GM19238 (cell line): ENCODE measurements around the gene IARS2.
"Not testable (repeated sequence)": the region's sequence is repeated elsewhere in the genome, so short reads cannot be mapped to it uniquely, and the experiment has no call there.

Source experiments
- DNase-seq: peaks from one replicate; pipeline ENCODE4 v3.0.0; 2011; ENCODE audit warnings: low spot score; ENCODE audit not compliant: insufficient read length

The IARS2 gene

DNA sequence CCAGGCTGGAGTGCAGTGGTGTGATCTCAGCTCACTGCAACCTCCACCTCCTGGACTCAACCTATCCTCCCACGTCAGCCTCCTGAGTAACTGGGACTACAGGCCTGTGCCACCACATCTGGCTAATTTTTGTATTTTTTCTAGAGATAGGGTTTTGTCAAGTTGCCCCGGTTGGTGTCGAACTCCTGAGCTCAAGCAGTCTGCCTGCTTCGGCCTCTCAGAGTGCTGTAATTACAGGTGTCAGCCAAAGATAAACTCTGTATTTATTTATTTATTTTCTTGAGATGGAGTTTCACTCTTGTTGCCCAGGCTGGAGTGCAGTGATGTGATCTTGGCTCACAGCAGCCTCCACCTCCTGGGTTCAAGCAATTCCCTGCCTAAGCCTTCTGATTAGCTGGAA is 18.7 kb downstream of the IARS2 start:
- not testable (repeated sequence) for DNase-seq

DNA sequence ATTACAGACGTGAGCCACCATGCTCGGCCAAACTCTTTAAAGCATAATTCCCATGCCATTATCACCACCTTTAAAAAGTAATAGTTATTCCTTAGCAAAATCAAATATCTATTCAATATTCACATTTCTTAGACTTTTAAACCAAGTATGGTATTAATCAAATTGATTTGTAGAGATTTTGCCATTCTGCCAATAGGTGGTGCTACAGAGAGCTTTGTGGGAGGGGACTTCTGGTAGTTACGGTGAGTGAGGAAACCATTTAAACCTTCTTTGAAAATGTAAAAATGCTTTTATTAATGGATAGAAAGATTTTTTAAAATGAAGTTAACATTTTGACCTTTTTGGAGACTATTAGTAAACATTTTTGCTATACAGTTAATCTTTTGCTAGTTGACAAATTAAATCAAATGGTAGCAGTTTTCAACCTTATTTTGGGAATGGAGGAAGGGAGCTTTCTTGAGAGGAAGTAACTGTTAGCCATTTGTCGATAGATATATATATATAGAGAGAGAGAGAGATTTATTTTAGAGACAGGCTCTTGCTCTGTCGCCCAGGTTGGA is 19.3 kb downstream of the IARS2 start:
- DNase-seq = no peak

- DNase-seq = no peak
Measured at GRCh38 chr1:220119043-220119512, 25.1 kb downstream of the IARS2 start.

DNA sequence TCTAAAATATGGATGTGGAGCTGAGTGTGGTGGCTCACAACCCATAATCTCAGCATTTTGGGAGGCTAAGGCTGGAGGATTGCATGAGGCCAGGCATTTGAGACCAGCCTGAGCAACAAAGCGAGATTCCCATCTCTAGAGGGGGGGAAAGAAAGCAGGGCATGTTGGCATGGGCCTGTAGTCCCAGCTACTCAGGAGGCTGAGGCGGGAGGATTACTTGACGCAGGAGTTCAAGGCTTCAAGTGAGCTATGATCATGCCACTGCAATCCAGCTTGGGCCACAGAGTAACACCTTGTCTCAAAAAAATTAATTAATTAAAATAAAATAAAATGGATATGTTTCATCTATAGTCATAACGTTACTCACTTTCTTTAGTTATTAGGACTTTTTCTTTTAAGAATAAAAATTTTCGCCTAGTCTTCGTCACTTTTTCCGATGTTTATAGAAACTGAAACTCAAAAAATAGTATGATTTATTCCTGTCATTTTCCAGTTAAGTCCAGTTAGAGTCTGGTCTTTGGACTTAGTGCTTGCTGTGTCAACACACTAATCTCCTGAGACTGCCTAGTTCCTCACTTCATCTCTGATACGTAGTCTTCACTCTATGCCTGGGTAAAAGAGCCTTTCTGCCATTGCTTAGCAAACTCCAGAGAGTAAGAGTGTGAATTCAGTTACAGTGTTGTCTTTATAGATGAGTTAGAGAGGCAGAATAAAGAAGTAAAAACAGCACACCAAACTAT is 28.0 kb downstream of the IARS2 start:
- no peak for DNase-seq

- DNase-seq = no peak
Measured at GRCh38 chr1:220123066-220123465, 29.1 kb downstream of the IARS2 start.

GRCh38 chr1:220123889-220124288 is 30.0 kb downstream of the IARS2 start:
- DNase-seq = no peak

DNA sequence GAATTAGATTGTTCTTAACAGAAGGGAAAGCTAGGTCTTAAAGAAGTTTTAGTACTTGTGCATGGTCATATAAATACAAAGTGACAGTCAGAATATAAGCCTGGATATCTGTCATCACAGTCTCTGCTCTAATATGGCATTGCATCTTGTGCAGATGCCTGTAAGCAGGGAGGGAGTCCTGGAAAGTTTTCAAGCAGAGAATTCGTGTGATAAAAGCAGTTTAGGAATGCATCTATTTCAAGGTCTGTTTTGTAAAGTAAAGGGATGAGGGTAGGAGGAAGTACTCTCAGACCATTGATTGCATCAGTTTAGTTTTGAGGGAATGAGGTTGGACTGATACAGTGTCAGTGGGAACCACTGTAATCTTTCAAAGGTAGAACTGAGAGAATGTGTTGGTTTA is 30.6 kb downstream of the IARS2 start:
- DNase-seq = no peak

DNA sequence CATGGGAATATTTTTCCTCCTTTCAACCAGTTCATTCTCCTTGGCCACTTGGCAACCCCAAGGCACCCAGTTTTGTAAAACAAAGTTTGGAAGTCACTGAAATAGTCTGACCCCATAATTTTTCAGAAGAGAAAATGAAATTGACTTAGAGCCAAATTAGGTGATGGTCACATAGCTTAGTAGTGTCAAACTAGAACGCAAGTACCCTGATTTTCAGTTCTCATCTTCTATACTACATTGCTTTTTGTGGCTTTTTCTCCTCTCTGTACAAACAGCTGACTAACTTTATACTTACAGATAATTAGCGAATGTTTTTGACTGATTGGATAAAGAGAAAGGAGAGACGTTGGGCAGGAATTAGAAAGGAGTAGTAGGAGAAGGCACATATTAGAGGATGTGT is 33.1 kb downstream of the IARS2 start:
- no peak for DNase-seq

DNA sequence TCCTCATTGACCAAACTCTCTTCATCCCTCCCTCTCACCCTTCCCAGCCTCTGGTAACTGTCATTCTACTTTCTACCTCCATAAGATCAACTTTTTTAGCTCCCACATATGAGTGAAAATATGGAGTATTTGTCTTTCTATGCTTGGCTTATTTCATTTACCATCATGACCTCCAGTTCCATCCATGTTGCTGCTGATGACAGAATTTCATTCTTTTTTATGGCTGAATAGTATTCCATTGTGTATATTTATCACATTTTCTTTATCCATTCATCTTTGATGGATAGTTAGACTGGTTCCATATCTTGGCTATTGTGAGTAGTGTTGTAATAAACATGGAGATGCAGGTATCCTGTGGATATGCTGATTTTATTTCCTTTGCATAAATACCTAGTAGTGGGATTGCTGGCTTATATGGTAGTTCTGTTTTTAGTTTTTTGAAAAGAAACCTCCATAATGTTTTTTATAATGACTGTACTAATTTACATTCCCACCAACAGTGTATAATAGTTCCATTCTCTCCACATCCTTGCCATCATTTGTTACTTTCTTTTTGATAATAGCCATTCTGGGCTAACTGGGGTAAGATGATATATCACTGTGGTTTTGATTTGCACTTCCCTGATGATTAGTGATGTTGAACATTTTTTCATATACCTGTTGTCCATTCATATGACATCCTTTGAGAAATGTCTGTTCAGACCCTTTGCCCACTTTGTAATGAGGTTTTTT is 35.7 kb downstream of the IARS2 start:
- DNase-seq = no peak

- no peak for DNase-seq
Measured at GRCh38 chr1:220135755-220136154, 41.8 kb downstream of the IARS2 start.

DNA sequence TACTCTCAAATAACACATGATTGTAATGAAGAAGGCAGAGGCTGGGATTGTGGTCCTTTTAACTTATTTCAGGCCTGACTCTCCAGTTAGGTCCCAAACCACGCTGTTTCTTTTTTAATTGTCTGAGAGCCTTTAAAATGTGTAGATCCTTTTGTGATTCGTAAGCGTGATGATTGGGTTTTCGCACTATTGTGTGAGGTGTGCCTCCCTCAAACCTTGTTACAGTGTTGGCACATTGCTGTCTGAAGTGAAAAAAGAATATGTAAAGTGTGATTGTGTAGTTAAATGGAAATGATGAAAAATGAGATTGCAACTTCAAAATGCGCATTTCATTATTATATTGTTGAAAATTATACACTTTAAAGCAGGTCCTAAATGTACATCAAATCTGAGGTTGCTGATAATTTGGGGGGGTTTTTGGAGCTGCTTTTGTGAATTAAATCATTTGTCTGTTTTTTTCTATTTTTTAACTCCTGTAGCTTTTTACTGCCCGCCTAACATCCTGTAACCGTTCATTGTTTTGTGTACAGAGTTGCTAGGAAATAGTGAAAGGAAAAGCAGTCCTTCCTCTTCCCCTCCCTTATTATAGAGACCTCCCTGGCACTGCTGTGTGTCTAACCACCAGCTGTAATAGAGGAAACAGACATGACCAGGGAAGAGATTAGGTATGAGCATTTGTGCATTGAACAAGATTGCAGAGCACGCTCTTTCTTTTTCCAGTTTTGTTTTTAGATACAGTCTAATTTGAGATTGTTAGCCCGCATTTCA is 43.3 kb downstream of the IARS2 start:
- DNase-seq = no peak

GRCh38 chr1:220139966-220140365 is 46.0 kb downstream of the IARS2 start:
- no peak for DNase-seq

DNA sequence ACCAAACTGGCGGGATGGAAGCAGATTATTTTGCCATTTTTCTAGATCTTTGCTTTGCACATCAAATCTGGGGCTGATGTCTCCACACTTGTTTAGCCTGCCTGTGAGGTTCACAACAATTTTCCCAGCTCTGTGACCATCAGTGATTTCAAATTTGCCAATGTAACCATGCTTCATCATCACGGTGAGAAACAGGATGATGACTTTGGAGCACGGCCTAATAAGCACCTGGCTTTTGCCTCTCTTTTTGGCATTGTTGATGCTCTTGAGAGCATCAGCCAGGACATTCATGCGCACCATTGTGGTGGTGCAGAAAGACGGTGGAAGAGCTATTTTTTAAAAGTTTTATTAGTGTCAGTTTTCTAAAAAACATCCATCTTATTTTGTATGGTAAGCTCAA is 50.1 kb downstream of the IARS2 start:
- DNase-seq = no peak

GRCh38 chr1:220149742-220150141 is 55.8 kb downstream of the IARS2 start:
- DNase-seq = no peak

DNA sequence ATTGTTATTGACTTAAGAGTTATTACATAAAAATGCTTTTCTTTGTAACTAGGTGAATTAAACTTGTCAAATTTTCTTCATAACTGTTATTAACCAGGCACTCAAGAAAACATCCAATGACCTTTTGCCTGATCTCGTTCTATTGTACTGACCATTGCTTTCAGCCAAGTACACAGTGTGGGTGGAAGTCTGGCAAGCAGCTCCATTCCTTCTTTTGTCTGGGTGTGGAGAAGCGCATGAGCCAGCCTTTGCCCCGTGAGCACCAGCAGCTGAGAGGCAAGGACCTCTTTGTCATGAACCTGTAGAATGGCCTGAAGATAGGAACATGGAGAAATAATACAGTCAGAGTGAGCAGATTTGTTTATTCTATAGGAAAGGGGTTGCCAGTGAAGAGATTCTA is 57.5 kb downstream of the IARS2 start:
- DNase-seq = no peak

GRCh38 chr1:220153147-220153546 is 59.2 kb downstream of the IARS2 start:
- no peak for DNase-seq

- no peak for DNase-seq
Measured at GRCh38 chr1:220156620-220157146, 62.8 kb downstream of the IARS2 start.

- DNase-seq = no peak
Measured at GRCh38 chr1:220157738-220158137, 63.8 kb downstream of the IARS2 start.

- not testable (repeated sequence) for DNase-seq
Measured at GRCh38 chr1:220158530-220158929, 64.6 kb downstream of the IARS2 start.

- no peak for DNase-seq
Measured at GRCh38 chr1:220159041-220159440, 65.1 kb downstream of the IARS2 start.

DNA sequence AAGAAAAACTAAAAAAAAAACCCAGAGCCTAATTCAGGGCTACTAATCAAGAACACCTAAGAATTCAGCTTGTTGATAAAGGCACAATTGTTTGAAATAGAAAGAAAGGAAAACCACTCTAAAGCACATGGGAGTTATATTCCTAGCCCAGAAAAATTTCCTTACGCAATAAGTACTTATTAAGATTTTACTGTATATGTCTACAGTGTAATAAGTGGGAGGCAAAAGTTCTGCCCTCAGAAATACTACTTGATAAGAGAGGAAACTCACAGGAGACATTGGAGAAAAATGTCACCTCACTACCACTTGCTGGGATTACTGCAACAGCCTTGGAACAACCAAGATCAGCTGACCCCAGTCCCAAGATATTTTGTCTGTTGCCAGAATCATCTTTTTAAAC is 66.1 kb downstream of the IARS2 start:
- no peak for DNase-seq

- DNase-seq = no peak
Measured at GRCh38 chr1:220164116-220164515, 70.2 kb downstream of the IARS2 start.
